PC-9 (cell line): ENCODE data around the gene KIAA1143. TPM values are rescaled to one million over a fixed set of nuclear protein-coding genes. Genes with fewer than 3 reads are reported as not detected.
A peak's percentile ranks its signal among the peaks of the same experiment; 100 is the strongest.

ENCODE experiments used
- BruUV-seq: library from RNA; stranded (reverse); fragments of 400-500 nt; replicated peaks from 2 replicates; lab custom pipeline; 2021; lab: Mats Ljungman, UMichigan
- CTCF ChIA-PET: fragments of 300-600 bp; sonication (Branson Sonifier 250); formaldehyde crosslinking; loops from one replicate; lab custom pipeline; 2022; ENCODE audit warnings: antibody characterized with exemption; lab: Charles Lee
- POLR2A ChIA-PET: fragments of 300-600 bp; sonication (Branson Sonifier 250); formaldehyde crosslinking; loops from one replicate; lab custom pipeline; 2022; ENCODE audit warnings: antibody characterized with exemption; ENCODE audit not compliant: unreplicated experiment; lab: Charles Lee
- DNase-seq, 2 experiments: peaks; one replicate each; pipeline versions ENCODE4 v3.0.0 to v3.0.0-alpha.2; 2015 to 2022; ENCODE audit warnings: mixed read lengths in 1 of 2
- H2AFZ ChIP-seq: fragments of 200-600 bp; sonication (generic); 2 replicates; pipeline ENCODE4 v1.8.1; 2017; ENCODE audit warnings: antibody characterized with exemption
- H3F3A ChIP-seq: fragments of 200-600 bp; sonication (generic); 2 replicates; pipeline ENCODE4 v1.8.1; 2017; ENCODE audit warnings: antibody characterized with exemption, mild to moderate bottlenecking, low read depth; ENCODE audit not compliant: insufficient read depth
- H3K27ac ChIP-seq: fragments of 200-600 bp; sonication (generic); 2 replicates; pipeline ENCODE4 v1.6.1; 2016; ENCODE audit warnings: mixed run types
- H3K27me3 ChIP-seq: fragments of 200-600 bp; sonication (generic); 2 replicates; pipeline ENCODE4 v1.6.1; 2016; ENCODE audit warnings: low read depth, mixed run types; ENCODE audit not compliant: insufficient read depth
- H3K36me3 ChIP-seq: fragments of 200-600 bp; sonication (generic); 2 replicates; pipeline ENCODE4 v1.6.1; 2016; ENCODE audit warnings: low read depth, mixed run types
- H3K4me1 ChIP-seq: fragments of 200-600 bp; sonication (generic); replicated peaks from 2 replicates; pipeline ENCODE4 v1.6.1; 2016; ENCODE audit warnings: mixed run types; ENCODE audit not compliant: insufficient read depth
- H3K4me2 ChIP-seq: fragments of 200-600 bp; sonication (generic); 2 replicates; pipeline ENCODE4 v1.6.1; 2017; ENCODE audit warnings: mixed run types
- H3K4me3 ChIP-seq: fragments of 200-600 bp; sonication (generic); 2 replicates; pipeline ENCODE4 v1.6.1; 2016; ENCODE audit warnings: mixed run types
- H3K79me2 ChIP-seq: fragments of 200-600 bp; sonication (generic); 2 replicates; pipeline ENCODE4 v1.6.1; 2017; ENCODE audit warnings: low read depth, mixed run types
- H3K9me2 ChIP-seq: fragments of 200-600 bp; sonication (generic); 2 replicates; pipeline ENCODE4 v1.8.1; 2017; ENCODE audit warnings: mild to moderate bottlenecking; ENCODE audit not compliant: insufficient read depth
- H3K9me3 ChIP-seq: fragments of 200-600 bp; sonication (generic); 2 replicates; pipeline ENCODE4 v1.8.1; 2016; ENCODE audit warnings: low read depth; ENCODE audit not compliant: insufficient read depth
- H4K20me1 ChIP-seq: fragments of 200-600 bp; sonication (generic); 2 replicates; pipeline ENCODE4 v1.8.1; 2017; ENCODE audit not compliant: insufficient read depth
- EZH2 ChIP-seq: fragments of 200-600 bp; sonication (generic); IDR thresholded peaks from 2 replicates; pipeline ENCODE4 v1.8.0; 2017; ENCODE audit warnings: antibody characterized with exemption, low read depth
- intact Hi-C: fragments of 100-400 bp; cut with micrococcal nuclease; formaldehyde crosslinking; loops from one replicate; pipeline ENCODE4 v1.10.0; 2022; ENCODE audit not compliant: unreplicated experiment
- total RNA-seq: library from RNA; stranded (reverse); gene quantifications from 2 replicates; pipeline ENCODE4 v1.2.3, GENCODE V29; 2021
- TF ChIP-seq, protein P1 (sequence below): fragments of 200-600 bp; sonication (generic); conservative IDR thresholded peaks from 2 replicates; pipeline ENCODE4 v1.6.1; 2017; ENCODE audit warnings: mixed run types, antibody characterized with exemption, mild to moderate bottlenecking, moderate library complexity

Gene KIAA1143
- total RNA-seq, 1 experiment from 2014 or later, result 34.4 TPM

DNA sequence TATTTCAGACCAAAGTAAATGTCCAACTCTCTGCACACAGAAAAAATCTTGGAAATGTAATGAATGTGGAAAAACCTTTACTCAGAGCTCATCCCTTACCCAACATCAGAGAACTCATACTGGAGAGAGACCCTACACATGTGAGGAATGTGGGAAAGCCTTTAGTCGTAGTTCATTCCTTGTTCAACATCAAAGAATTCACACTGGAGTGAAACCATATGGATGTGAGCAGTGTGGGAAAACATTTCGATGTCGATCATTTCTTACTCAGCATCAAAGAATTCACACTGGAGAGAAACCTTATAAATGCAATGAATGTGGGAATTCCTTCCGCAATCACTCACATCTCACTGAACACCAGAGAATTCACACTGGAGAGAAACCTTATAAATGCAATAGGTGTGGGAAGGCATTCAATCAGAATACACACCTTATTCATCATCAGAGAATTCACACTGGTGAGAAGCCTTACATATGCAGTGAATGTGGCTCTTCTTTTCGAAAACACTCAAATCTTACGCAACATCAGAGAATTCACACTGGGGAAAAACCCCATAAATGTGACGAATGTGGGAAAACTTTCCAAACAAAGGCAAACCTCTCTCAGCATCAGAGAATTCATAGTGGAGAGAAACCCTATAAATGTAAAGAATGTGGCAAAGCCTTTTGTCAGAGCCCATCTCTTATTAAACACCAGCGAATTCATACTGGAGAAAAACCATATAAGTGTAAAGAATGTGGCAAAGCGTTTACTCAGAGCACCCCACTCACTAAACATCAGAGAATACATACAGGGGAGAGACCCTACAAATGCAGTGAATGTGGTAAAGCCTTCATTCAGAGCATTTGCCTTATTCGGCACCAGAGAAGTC, 40.0 kb downstream of the KIAA1143 start:
- DNase-seq, result no peak

DNA sequence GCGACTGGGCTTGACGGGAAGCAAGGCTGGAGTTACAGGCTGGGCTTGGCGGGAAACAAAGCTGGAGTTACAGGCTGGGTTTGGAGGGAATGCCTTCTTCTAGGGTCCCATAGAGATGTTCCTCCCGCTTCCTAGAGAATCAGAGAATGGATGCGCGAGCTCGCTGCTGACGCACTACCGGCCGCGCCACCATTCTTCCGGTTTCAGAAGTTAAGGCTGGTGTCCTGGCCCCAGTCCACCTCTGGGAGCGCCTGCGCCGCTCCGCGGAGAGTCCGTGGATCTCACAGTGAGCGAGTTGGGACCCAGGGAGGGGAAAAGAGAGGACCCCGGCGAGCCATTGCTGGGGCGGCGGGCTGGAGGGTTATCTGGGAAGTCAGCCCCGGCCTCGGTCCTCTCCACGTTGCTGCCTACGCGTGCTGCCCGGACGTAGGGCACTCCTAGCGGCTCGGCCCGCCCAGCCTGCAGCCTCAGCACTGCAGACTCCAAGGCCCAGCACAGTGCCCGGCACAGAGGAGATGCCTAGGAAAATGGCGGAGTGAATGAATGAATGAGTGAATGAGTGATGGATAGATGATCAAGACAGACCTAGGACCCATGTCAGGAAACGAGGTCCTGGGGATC, 48.9 kb downstream of the KIAA1143 start, which contains the start of gene ZNF502:
Gene ZNF502, plus strand, starts transcription at position 206 of the 621 bp plus-strand sequence. CDS start 7,602 bp downstream, outside the sequence.
- Histone ChIP-seq H3K4me3 (peak within 1 kb of the TSS; percentile 94), H2AFZ (peak within 1 kb of the TSS; percentile 98), H4K20me1 (no peaks in the 10 kb centered on the region), H3K27me3 (peaks cover 35% of the 10 kb centered on the region), H3K27ac (no peak within 1 kb of the TSS), H3K79me2 (no peaks in the 10 kb centered on the region), H3K36me3 (0 out of 2 replicates have a peak, but pooled peaks cover 4% of the 10 kb centered on the region), H3F3A (no peaks in the 10 kb centered on the region), H3K9me3 (peaks cover 35% of the 10 kb centered on the region), H3K9me2 (no peaks in the 10 kb centered on the region), H3K4me1 (no peaks in the 10 kb centered on the region), H3K4me2 (peak within 1 kb of the TSS; percentile 93)
- DNase-seq, result peak; percentile 69 to 71
- POLR2A ChIA-PET, result interaction anchor here (0.7 to 1.0 kb wide), 2 partner anchors 17 to 635 kb away, joined by 3 to 14 read pairs; partner anchors contain the start of gene ZNF501
- BruUV-seq, result TSS peak; percentile 72
- intact Hi-C loops, result loop anchor here (1.0 to 2.0 kb wide), 2 partner anchors 17 to 64 kb away; partner anchors contain the start of genes ZNF35 and ZNF501
- CTCF ChIA-PET, result no interaction called here
- no peak for TF ChIP-seq EZH2
- TF ChIP-seq, protein P1, sequence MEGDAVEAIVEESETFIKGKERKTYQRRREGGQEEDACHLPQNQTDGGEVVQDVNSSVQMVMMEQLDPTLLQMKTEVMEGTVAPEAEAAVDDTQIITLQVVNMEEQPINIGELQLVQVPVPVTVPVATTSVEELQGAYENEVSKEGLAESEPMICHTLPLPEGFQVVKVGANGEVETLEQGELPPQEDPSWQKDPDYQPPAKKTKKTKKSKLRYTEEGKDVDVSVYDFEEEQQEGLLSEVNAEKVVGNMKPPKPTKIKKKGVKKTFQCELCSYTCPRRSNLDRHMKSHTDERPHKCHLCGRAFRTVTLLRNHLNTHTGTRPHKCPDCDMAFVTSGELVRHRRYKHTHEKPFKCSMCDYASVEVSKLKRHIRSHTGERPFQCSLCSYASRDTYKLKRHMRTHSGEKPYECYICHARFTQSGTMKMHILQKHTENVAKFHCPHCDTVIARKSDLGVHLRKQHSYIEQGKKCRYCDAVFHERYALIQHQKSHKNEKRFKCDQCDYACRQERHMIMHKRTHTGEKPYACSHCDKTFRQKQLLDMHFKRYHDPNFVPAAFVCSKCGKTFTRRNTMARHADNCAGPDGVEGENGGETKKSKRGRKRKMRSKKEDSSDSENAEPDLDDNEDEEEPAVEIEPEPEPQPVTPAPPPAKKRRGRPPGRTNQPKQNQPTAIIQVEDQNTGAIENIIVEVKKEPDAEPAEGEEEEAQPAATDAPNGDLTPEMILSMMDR, result 0 out of 2 replicates have a peak, but pooled peaks have one; percentile 29

More for the DNA sequence above, 40.0 kb downstream of the KIAA1143 start:
- H3K36me3 ChIP-seq, result peaks cover 7% of the 10 kb centered on the region; the same call in 1 of the 2 replicates
- peaks cover 52% of the 10 kb centered on the region for H3K9me3 ChIP-seq
- no TSS peak for BruUV-seq
- no peak overlapping the region for H3K4me3 ChIP-seq
- peaks cover 5% of the 10 kb centered on the region; the same call in 1 of the 2 replicates for H3F3A ChIP-seq
- no peaks in the 10 kb centered on the region for H3K9me2 ChIP-seq
- H3K27ac ChIP-seq, result no peak overlapping the region
- ChIA-PET CTCF (no interaction called here), POLR2A (no interaction called here)
- no peaks in the 10 kb centered on the region for H3K79me2 ChIP-seq
- H3K4me2 ChIP-seq, result no peak overlapping the region
- intact Hi-C loops, result no loop called here
- no peaks in the 10 kb centered on the region for H4K20me1 ChIP-seq
- no peaks in the 10 kb centered on the region for H3K27me3 ChIP-seq
- H3K4me1 ChIP-seq, result no peaks in the 10 kb centered on the region
- H2AFZ ChIP-seq, result no peak overlapping the region
- no peak for TF ChIP-seq EZH2
- TF ChIP-seq, protein P1, result no peak

Other genes starting within 250 kb of the KIAA1143 start
- 0.83 TPM in 2 replicates for gene ZKSCAN7, start 206.4 kb downstream of the KIAA1143 start, total RNA-seq
- gene ZNF660, start 176.7 kb downstream of the KIAA1143 start, total RNA-seq, result 1.0 and 1.2 TPM in 2 replicates
- gene ZNF197, start 136.6 kb downstream of the KIAA1143 start, total RNA-seq, result 7.4 and 9.5 TPM in 2 replicates
- gene ZNF35, start 112.9 kb downstream of the KIAA1143 start, total RNA-seq, result 5.4 and 7.0 TPM in 2 replicates
- gene ZNF502, start 49.0 kb downstream of the KIAA1143 start, total RNA-seq, result 2.1 and 2.8 TPM in 2 replicates
- 2.6 and 3.9 TPM in 2 replicates for gene ZNF501, start 32.0 kb downstream of the KIAA1143 start, total RNA-seq
- gene KIF15, start 175 bp upstream of the KIAA1143 start, total RNA-seq, result 16.5 and 25.8 TPM in 2 replicates
- gene TMEM42, start 100.3 kb upstream of the KIAA1143 start, total RNA-seq, result 18.2 and 22.4 TPM in 2 replicates
- gene TGM4, start 113.0 kb upstream of the KIAA1143 start, total RNA-seq, result 0.61 and 0.63 TPM in 2 replicates
- gene ZDHHC3, start 214.6 kb upstream of the KIAA1143 start, total RNA-seq, result 107 and 118 TPM in 2 replicates
- gene EXOSC7, start 214.6 kb upstream of the KIAA1143 start, total RNA-seq, result 56.2 and 58.0 TPM in 2 replicates